Activated CD4-positive, alpha-beta T cell treated with anti-CD3 and anti-CD28 coated beads, Interleukin-2, amount 50 U/mL, for 1 hour (primary cell): ENCODE measurements around the gene GLI3.

Experiments used
- DNase-seq: peaks from one replicate; pipeline ENCODE4 v3.0.0-alpha.2; 2020

The GLI3 gene

GRCh38 chr7:42236976-42237810, at the start of gene GLI3:
TSS of gene GLI3 (minus strand) at chr7:42237209. CDS start at chr7:42223253, 13,956 bp downstream.
- no peak for DNase-seq

- DNase-seq, result no peak
These were observed 48.4 kb upstream of the GLI3 start for GRCh38 chr7:42285383-42285824.

GRCh38 chr7:42283553-42283952, 46.5 kb upstream of the GLI3 start:
- DNase-seq, result no peak

- DNase-seq, result no peak
These were observed 41.3 kb upstream of the GLI3 start for GRCh38 chr7:42278344-42278743.

- no peak for DNase-seq
These were observed 37.0 kb upstream of the GLI3 start for GRCh38 chr7:42274053-42274452.

GRCh38 chr7:42272793-42273665, 36.0 kb upstream of the GLI3 start:
- no peak for DNase-seq

GRCh38 chr7:42269161-42269560, 32.2 kb upstream of the GLI3 start:
- no peak for DNase-seq

- DNase-seq, result no peak
These were observed 27.7 kb upstream of the GLI3 start for GRCh38 chr7:42264702-42265101.

- no peak for DNase-seq
These were observed 27.0 kb upstream of the GLI3 start for GRCh38 chr7:42263971-42264370.

GRCh38 chr7:42262964-42263363, 26.0 kb upstream of the GLI3 start:
- DNase-seq, result no peak

- DNase-seq, result no peak
These were observed 17.2 kb upstream of the GLI3 start for GRCh38 chr7:42254217-42254616.

- no peak for DNase-seq
These were observed 16.3 kb upstream of the GLI3 start for GRCh38 chr7:42253316-42253715.

- DNase-seq, result no peak
These were observed 13.4 kb upstream of the GLI3 start for GRCh38 chr7:42250411-42250810.

GRCh38 chr7:42248579-42248978, 11.6 kb upstream of the GLI3 start:
- DNase-seq, result no peak

GRCh38 chr7:42247301-42247700, 10.3 kb upstream of the GLI3 start:
- no peak for DNase-seq

GRCh38 chr7:42244828-42245227, 7.8 kb upstream of the GLI3 start:
- no peak for DNase-seq

GRCh38 chr7:42242381-42242780, 5.4 kb upstream of the GLI3 start:
- no peak for DNase-seq

GRCh38 chr7:42241424-42241823, 4.4 kb upstream of the GLI3 start:
- no peak for DNase-seq

- no peak for DNase-seq
These were observed 3.4 kb upstream of the GLI3 start for GRCh38 chr7:42240416-42240815.

GRCh38 chr7:42238709-42239366, 1.8 kb upstream of the GLI3 start:
- no peak for DNase-seq

- no peak for DNase-seq
These were observed 967 bp upstream of the GLI3 start for GRCh38 chr7:42237811-42238541.

GRCh38 chr7:42236266-42236975, 588 bp downstream of the GLI3 start:
- no peak for DNase-seq
